Ammon's horn (tissue), 1 donor: ENCODE results near the gene PARP9.

Experiments
- DNase-seq: peaks from one replicate; pipeline ENCODE4 v3.0.0-alpha.2; 2016; ENCODE audit warnings: low spot score

The PARP9 gene

DNA sequence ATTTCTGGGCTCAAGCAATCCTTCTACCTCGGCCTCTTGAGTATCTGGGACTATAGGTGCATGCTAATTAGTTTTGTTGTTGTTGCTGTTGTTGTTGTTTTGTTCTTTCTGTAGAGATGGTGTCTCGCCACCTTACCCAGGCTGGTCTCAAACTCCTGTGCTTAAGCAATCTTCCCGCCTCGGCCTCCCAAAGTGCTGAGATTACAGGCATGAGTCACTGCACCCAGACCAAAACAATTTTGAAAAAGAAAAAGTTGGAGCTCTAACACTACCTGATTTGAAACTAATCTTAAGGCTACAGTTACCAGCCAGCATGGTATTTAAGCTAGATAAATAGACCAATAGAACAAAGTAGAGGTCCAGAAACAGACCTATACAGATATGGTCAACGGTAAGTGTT, 79.1 kb downstream of the PARP9 start:
- DNase-seq = no peak

DNA sequence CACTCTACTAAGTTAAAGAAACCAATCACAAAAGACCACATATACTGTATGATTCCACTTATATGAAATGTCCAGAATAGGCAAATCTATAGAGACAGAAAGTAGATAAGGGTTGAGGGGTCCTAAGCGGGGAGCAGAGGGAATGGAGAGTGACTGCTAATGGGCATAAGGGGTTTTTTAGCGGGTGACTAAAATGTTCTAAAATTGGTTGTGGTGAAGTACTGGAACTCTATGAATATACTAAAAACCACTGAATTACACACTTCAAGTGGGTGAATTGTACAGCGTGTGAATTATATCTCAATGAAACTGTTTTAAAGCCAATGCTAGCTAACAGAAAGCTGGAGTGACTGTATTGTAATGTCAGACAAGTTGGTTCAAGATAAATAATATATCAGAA, 82.7 kb downstream of the PARP9 start:
- no peak for DNase-seq
